ENCODE measurements around the gene TSNAXIP1.
A peak's percentile ranks its signal among the peaks of the same experiment; 100 is the strongest.

Gene TSNAXIP1

GRCh38 chr16:67841198-67841815, 34.6 kb downstream of the TSNAXIP1 start:
- no peak for TF ChIP-seq CTCF (IDR thresholded peaks at IDR 0.05; ENCODE audit: low read depth, low read length, missing control alignments)
- peak overlapping the region; percentile 85 for H3K4me3 ChIP-seq (ENCODE audit: low read depth, low read length)
- in situ Hi-C loops (cut with HindIII; ENCODE audit: low sequenced_read_pairs) = no loop called here
- DNase-seq (ENCODE audit: low read depth) = no peak

GRCh38 chr16:67841816-67842508, 35.3 kb downstream of the TSNAXIP1 start, which contains the start of gene THAP11:
THAP11 (plus strand) TSS chr16:67842320; CDS start chr16:67842555, 235 bp downstream.
- peak; percentile 84 for TF ChIP-seq CTCF (IDR thresholded peaks at IDR 0.05; ENCODE audit: low read depth, low read length, missing control alignments)
- peak; percentile 91 for DNase-seq (ENCODE audit: low read depth)
- in situ Hi-C loops (cut with HindIII; ENCODE audit: low sequenced_read_pairs) = no loop called here
- peak within 1 kb of the TSS; percentile 85 for H3K4me3 ChIP-seq (ENCODE audit: low read depth, low read length)

- H3K4me3 ChIP-seq (ENCODE audit: low read depth, low read length) = peak overlapping the region; percentile 85
- peak; percentile 46 for TF ChIP-seq CTCF (IDR thresholded peaks at IDR 0.05; ENCODE audit: low read depth, low read length, missing control alignments)
- DNase-seq (ENCODE audit: low read depth) = no peak
- in situ Hi-C loops (cut with HindIII; ENCODE audit: low sequenced_read_pairs) = no loop called here
These were observed 36.0 kb downstream of the TSNAXIP1 start for GRCh38 chr16:67842509-67843342.

- in situ Hi-C loops (cut with HindIII; ENCODE audit: low sequenced_read_pairs) = no loop called here
These were observed 36.7 kb downstream of the TSNAXIP1 start for GRCh38 chr16:67843343-67843765.

GRCh38 chr16:67844497-67844896, 37.8 kb downstream of the TSNAXIP1 start:
- no peak for DNase-seq (ENCODE audit: low read depth)
- H3K4me3 ChIP-seq (ENCODE audit: low read depth, low read length) = no peak overlapping the region
- in situ Hi-C loops (cut with HindIII; ENCODE audit: low sequenced_read_pairs) = no loop called here
- no peak for TF ChIP-seq CTCF (IDR thresholded peaks at IDR 0.05; ENCODE audit: low read depth, low read length, missing control alignments)

More at GRCh38 chr16:67843343-67843765, 36.7 kb downstream of the TSNAXIP1 start:
- H3K4me3 ChIP-seq (ENCODE audit: low read depth, low read length) = peak overlapping the region; percentile 85
- no peak for DNase-seq (ENCODE audit: low read depth)
- no peak for TF ChIP-seq CTCF (IDR thresholded peaks at IDR 0.05; ENCODE audit: low read depth, low read length, missing control alignments)

GRCh38 chr16:67845291-67846062, 38.8 kb downstream of the TSNAXIP1 start:
- H3K4me3 ChIP-seq (ENCODE audit: low read depth, low read length) = peak overlapping the region; percentile 97
- no peak for DNase-seq (ENCODE audit: low read depth)
- in situ Hi-C loops (cut with HindIII; ENCODE audit: low sequenced_read_pairs) = no loop called here
- TF ChIP-seq CTCF (IDR thresholded peaks at IDR 0.05; ENCODE audit: low read depth, low read length, missing control alignments) = no peak
